CD14-positive monocyte (primary cell): ENCODE results near the gene FUCA2. TPM values are rescaled to one million over a fixed set of nuclear protein-coding genes. Genes with fewer than 3 reads are reported as not detected.
A peak's percentile ranks its signal among the peaks of the same experiment; 100 is the strongest.

Experiments
- DNase-seq, 3 donors: peaks; one replicate each; pipeline ENCODE4 v3.0.0-alpha.2; 2011 to 2022
- H2AFZ ChIP-seq: 2 replicates; pipeline ENCODE4 v1.6.0; 2012; ENCODE audit warnings: mild to moderate bottlenecking, low read depth, low read length, inconsistent platforms; ENCODE audit not compliant: insufficient read depth, poor library complexity, severe bottlenecking
- H3K27ac ChIP-seq, 2 donors: 1 replicate in 1 of 2; 2 replicates in 1 of 2; pipeline ENCODE4 v1.5.1; 2012 to 2013; ENCODE audit warnings: low read length in 2 of 2, control low read depth in 1 of 2, inconsistent platforms in 1 of 2, low read depth in 1 of 2, mild to moderate bottlenecking in 1 of 2
- H3K27me3 ChIP-seq, 2 donors: one replicate each; pipeline versions ENCODE4 v1.6.0 to v1.6.1; 2011 to 2013; ENCODE audit warnings: low read length in 2 of 2; ENCODE audit not compliant: control insufficient read depth in 2 of 2, insufficient read depth in 2 of 2
- H3K36me3 ChIP-seq, 2 donors: replicated peaks in 1 of 2; 1 replicate in 1 of 2; 2 replicates in 1 of 2; pipeline versions ENCODE4 v1.5.1 to v1.6.1; 2012 to 2013; ENCODE audit warnings: low read length in 2 of 2, control low read depth in 1 of 2, inconsistent platforms in 1 of 2, mild to moderate bottlenecking in 1 of 2; ENCODE audit not compliant: insufficient read depth in 2 of 2, control insufficient read depth in 1 of 2
- H3K4me1 ChIP-seq, 2 donors: 1 replicate in 1 of 2; 2 replicates in 1 of 2; pipeline versions ENCODE4 v1.5.1 to v1.6.1; 2012 to 2013; ENCODE audit warnings: low read length in 2 of 2, control low read depth in 1 of 2, inconsistent platforms in 1 of 2, mild to moderate bottlenecking in 1 of 2, moderate library complexity in 1 of 2; ENCODE audit not compliant: insufficient read depth in 2 of 2, control insufficient read depth in 1 of 2
- H3K4me2 ChIP-seq: replicated peaks from 2 replicates; pipeline ENCODE3; 2012; ENCODE audit warnings: low read length, moderate library complexity, mild to moderate bottlenecking; ENCODE audit not compliant: poor library complexity, severe bottlenecking; ENCODE audit errors: extremely low read depth
- H3K4me3 ChIP-seq, 3 experiments: fragments of 200-600 bp in 1 of 3; sonication (generic) in 1 of 3; replicated peaks in 1 of 3; 1 replicate in 2 of 3; 2 replicates in 1 of 3; pipeline ENCODE4 v1.5.1; 2011 to 2013; ENCODE audit warnings: low read length in 3 of 3, mild to moderate bottlenecking in 3 of 3, control low read depth in 2 of 3, low read depth in 2 of 3, inconsistent platforms in 1 of 3, moderate library complexity in 1 of 3
- H3K79me2 ChIP-seq: 2 replicates; pipeline ENCODE4 v1.6.0; 2012; ENCODE audit warnings: mild to moderate bottlenecking, control low read depth, inconsistent platforms, low read length, moderate library complexity; ENCODE audit not compliant: insufficient read depth
- H3K9ac ChIP-seq: 2 replicates; pipeline ENCODE4 v1.6.0; 2017; ENCODE audit warnings: low read length, mild to moderate bottlenecking; ENCODE audit not compliant: insufficient read depth, poor library complexity, severe bottlenecking
- H3K9me3 ChIP-seq, 2 donors: replicated peaks in 1 of 2; 1 replicate in 1 of 2; 2 replicates in 1 of 2; pipeline versions ENCODE4 v1.5.1 to v1.6.1; 2012 to 2013; ENCODE audit warnings: low read length in 2 of 2, control low read depth in 1 of 2; ENCODE audit not compliant: control insufficient read depth in 1 of 2, insufficient read depth in 1 of 2
- H4K20me1 ChIP-seq: 2 replicates; pipeline ENCODE4 v1.6.0; 2012; ENCODE audit warnings: mild to moderate bottlenecking, low read length, control low read depth, moderate library complexity; ENCODE audit not compliant: insufficient read depth
- H3K27ac Mint-ChIP-seq, 7 donors: one replicate each; pipeline ENCODE4 v1.8.0; 2020; ENCODE audit warnings: mild to moderate bottlenecking in 7 of 7, mixed read lengths in 7 of 7, moderate library complexity in 6 of 7, inconsistent platforms in 2 of 7
- H3K27me3 Mint-ChIP-seq, 3 donors: one replicate each; pipeline ENCODE4 v1.8.0; 2021 to 2022; ENCODE audit warnings: low read depth in 3 of 3, mild to moderate bottlenecking in 3 of 3, mixed read lengths in 3 of 3, moderate library complexity in 3 of 3, inconsistent platforms in 1 of 3
- H3K36me3 Mint-ChIP-seq, 2 donors: one replicate each; pipeline ENCODE4 v1.8.0; 2020; ENCODE audit warnings: mixed read lengths in 2 of 2, inconsistent platforms in 1 of 2, mild to moderate bottlenecking in 1 of 2
- H3K4me1 Mint-ChIP-seq: one replicate; pipeline ENCODE4 v1.8.0; 2020; ENCODE audit warnings: mild to moderate bottlenecking, mixed read lengths
- H3K4me3 Mint-ChIP-seq, 2 donors: one replicate each; pipeline ENCODE4 v1.8.0; 2020; ENCODE audit warnings: mild to moderate bottlenecking in 2 of 2, mixed read lengths in 2 of 2, moderate library complexity in 1 of 2
- H3K9me3 Mint-ChIP-seq, 7 donors: one replicate each; pipeline ENCODE4 v1.8.0; 2020 to 2022; ENCODE audit warnings: mixed read lengths in 7 of 7, mild to moderate bottlenecking in 6 of 7, moderate library complexity in 6 of 7, inconsistent platforms in 2 of 7
- CTCF ChIP-seq: fragments of 200-600 bp; IDR thresholded peaks from one replicate; pipeline ENCODE4 v1.8.0; 2022; ENCODE audit warnings: antibody characterized with exemption, mild to moderate bottlenecking
- WGBS: methylation state at CpG from one replicate; pipeline ENCODE4 v1.1.5; 2013; ENCODE audit warnings: missing lambda C conversion rate; ENCODE audit not compliant: insufficient coverage; 5-methylcytosine and 5-hydroxymethylcytosine counted together
- intact Hi-C, 2 donors: fragments of 100-400 bp; cut with micrococcal nuclease; formaldehyde crosslinking; loops; one replicate each; pipeline versions ENCODE4 v1.15.0 to v1.15.1; 2023
- polyA plus RNA-seq, 3 donors: library from polyadenylated mRNA; depleted of rRNA in 1 of 3; unstranded in 2 of 3; stranded (reverse) in 1 of 3; fragments of 300-500 nt in 2 of 3; fragments of >200 nt in 1 of 3; fragmentation: Illumina TruSeq in 2 of 3; gene quantifications; 1 replicate in 2 of 3; 2 replicates in 1 of 3; pipeline ENCODE4 v1.2.3, GENCODE V29; 2012 to 2021

The FUCA2 gene
- polyA plus RNA-seq, 3 donors, result 35.7 to 93.5 (median 83.7) TPM

GRCh38 chr6:143516690-143517446, 5.3 kb upstream of the FUCA2 start:
- Histone ChIP-seq H3K4me1 (peaks cover 16 to 20% of the 10 kb centered on the region in 2 donors), H3K4me2 (peak overlapping the region; percentile 19), H3K27ac (peak overlapping the region in 1 of 2 donors; percentile 30), H3K36me3 (no peaks in the 10 kb centered on the region), H3K9me3 (no peaks in the 10 kb centered on the region), H3K9ac (no peak overlapping the region), H4K20me1 (no peaks in the 10 kb centered on the region), H3K79me2 (peaks cover 6% of the 10 kb centered on the region), H2AFZ (peak overlapping the region; percentile 8), H3K4me3 (peak overlapping the region in 1 of 3 experiments; percentile 1), H3K27me3 (no peaks in the 10 kb centered on the region)
- H3K4me3 Mint-ChIP-seq, result peak overlapping the region; percentile 36 to 63
- H3K27ac Mint-ChIP-seq, result peak overlapping the region; percentile 9 to 86 (median 76)
- no CpG with 5 or more reads among the region's 2 CpGs for WGBS
- TF ChIP-seq CTCF, result no peak
- peaks cover 0 to 4% (median 2%) of the 10 kb centered on the region in 3 donors for H3K27me3 Mint-ChIP-seq
- intact Hi-C loops, result loop anchor here in 1 of 2 donors (10.0 kb wide), 1 partner anchor 62 kb away; the partner anchor contains the start of genes ADAT2 and PEX3
- peaks cover 24% of the 10 kb centered on the region for H3K4me1 Mint-ChIP-seq
- DNase-seq, result peak in 2 of 3 donors; percentile 24 to 26
- H3K36me3 Mint-ChIP-seq, result peaks cover 0 to 2% of the 10 kb centered on the region in 2 donors
- peaks cover 0 to 7% (median 2%) of the 10 kb centered on the region in 7 donors for H3K9me3 Mint-ChIP-seq

GRCh38 chr6:143515766-143516355, 4.3 kb upstream of the FUCA2 start:
- no peak overlapping the region for H3K4me3 Mint-ChIP-seq

More at GRCh38 chr6:143515766-143516355, 4.3 kb upstream of the FUCA2 start:
- Histone ChIP-seq H3K4me2 (no peak overlapping the region), H3K9ac (no peak overlapping the region), H2AFZ (no peak overlapping the region), H4K20me1 (no peaks in the 10 kb centered on the region), H3K27me3 (no peaks in the 10 kb centered on the region), H3K36me3 (no peaks in the 10 kb centered on the region), H3K27ac (no peak overlapping the region), H3K4me3 (no peak overlapping the region), H3K4me1 (peaks cover 21 to 25% of the 10 kb centered on the region in 2 donors), H3K79me2 (peaks cover 16% of the 10 kb centered on the region), H3K9me3 (no peaks in the 10 kb centered on the region)
- intact Hi-C loops, result loop anchor here in 1 of 2 donors (10.0 kb wide), 1 partner anchor 61 kb away; the partner anchor contains the start of genes ADAT2 and PEX3
- Mint-ChIP-seq H3K27ac (no peak overlapping the region), H3K9me3 (peaks cover 0 to 6% (median 2%) of the 10 kb centered on the region in 7 donors), H3K27me3 (peaks cover 0 to 4% (median 2%) of the 10 kb centered on the region in 3 donors), H3K36me3 (peaks cover 0 to 2% of the 10 kb centered on the region in 2 donors), H3K4me1 (peaks cover 28% of the 10 kb centered on the region)
- 90% methylated on average over 2 of the region's 7 CpGs for WGBS
- DNase-seq, result no peak
- TF ChIP-seq CTCF, result no peak
